ENCODE measurements around the gene TRHDE. TPM values are rescaled to one million over a fixed set of nuclear protein-coding genes. Genes with fewer than 3 reads are reported as not detected.
A peak's percentile ranks its signal among the peaks of the same experiment; 100 is the strongest.

Gene TRHDE
- total RNA-seq (2021) (17.6 and 24.5 TPM in 2 replicates), Bru-seq, nascent RNA (percentile 73 among the genes with signal in this experiment), BruChase-seq, experiment 1, labeled RNA remaining after a 2-hour chase (percentile 63 among the genes with signal in this experiment), BruChase-seq, experiment 2, labeled RNA remaining after a 6-hour chase (percentile 56 among the genes with signal in this experiment)
- long read RNA-seq, full-length matches to known transcripts: 4 of 11 reads
- long read RNA-seq, partial matches to known transcripts: 1 of 11 reads
- long read RNA-seq, other reads (novel, unspliced or antisense): 6 of 11 reads

- Histone ChIP-seq H3K4me1 (ENCODE audit: insufficient read depth, low read length, poor library complexity, severe bottlenecking) (peaks cover 32% of the 10 kb centered on the region), H3K27me3 (replicated peaks; ENCODE audit: insufficient read depth, low read depth, low read length, poor library complexity) (no peaks in the 10 kb centered on the region), H3K27ac (ENCODE audit: low read depth, low read length, poor library complexity, severe bottlenecking) (peak within 1 kb of the TSS; percentile 87), H3K9me3 (ENCODE audit: low read depth, low read length, poor library complexity, severe bottlenecking) (no peaks in the 10 kb centered on the region), H3K36me3 (ENCODE audit: insufficient read depth, low read length, poor library complexity, severe bottlenecking) (no peaks in the 10 kb centered on the region), H3K4me3 (ENCODE audit: low read depth, low read length, poor library complexity, severe bottlenecking) (peak within 1 kb of the TSS; percentile 80)
- ChIA-PET CTCF (interaction anchor here (1.1 kb wide), 1 partner anchor 255 kb away, joined by 3 read pairs; no protein-coding TSS in a partner anchor), POLR2A (ENCODE audit: low non-redundant PET) (interaction anchor here (0.6 to 0.7 kb wide), 3 partner anchors 11 to 827 kb away, joined by 3 to 9 read pairs (median 3); no protein-coding TSS in a partner anchor)
- intact Hi-C loops (cut with micrococcal nuclease; ENCODE audit: unreplicated experiment): loop anchor here (5.0 to 10.0 kb wide), 2 partner anchors 75 to 487 kb away; no protein-coding TSS in a partner anchor
- TF ChIP-seq EZH2 (IDR thresholded peaks at IDR 0.05; ENCODE audit: borderline replicate concordance, low read depth, low read length, poor library complexity, severe bottlenecking): no peak
- no peak for TF ChIP-seq CTCF (conservative IDR thresholded peaks at IDR 0.05; ENCODE audit: low read depth, low read length)
- BruUV-seq (replicated peaks): no TSS peak
- peak; percentile 84 for DNase-seq (ENCODE audit: low spot score)
These were observed at the start of gene TRHDE for GRCh38 chr12:72272091-72272661. Gene TRHDE (plus strand): TSS chr12:72272370. CDS start chr12:72272644, 274 bp downstream.

- Histone ChIP-seq H3K36me3 (ENCODE audit: insufficient read depth, low read length, poor library complexity, severe bottlenecking) (no peaks in the 10 kb centered on the region), H3K4me1 (ENCODE audit: insufficient read depth, low read length, poor library complexity, severe bottlenecking) (no peaks in the 10 kb centered on the region), H3K9me3 (ENCODE audit: low read depth, low read length, poor library complexity, severe bottlenecking) (no peaks in the 10 kb centered on the region), H3K4me3 (ENCODE audit: low read depth, low read length, poor library complexity, severe bottlenecking) (no peak overlapping the region), H3K27ac (ENCODE audit: low read depth, low read length, poor library complexity, severe bottlenecking) (no peak overlapping the region), H3K27me3 (replicated peaks; ENCODE audit: insufficient read depth, low read depth, low read length, poor library complexity) (no peaks in the 10 kb centered on the region)
- ChIA-PET CTCF (no interaction called here), POLR2A (ENCODE audit: low non-redundant PET) (no interaction called here)
- intact Hi-C loops (cut with micrococcal nuclease; ENCODE audit: unreplicated experiment): no loop called here
- no TSS peak for BruUV-seq (replicated peaks)
- TF ChIP-seq CTCF (conservative IDR thresholded peaks at IDR 0.05; ENCODE audit: low read depth, low read length) (no peak), EZH2 (IDR thresholded peaks at IDR 0.05; ENCODE audit: borderline replicate concordance, low read depth, low read length, poor library complexity, severe bottlenecking) (no peak)
- DNase-seq (ENCODE audit: low spot score): no peak
These were observed 45.7 kb upstream of the TRHDE start for GRCh38 chr12:72226510-72226909.

DNA sequence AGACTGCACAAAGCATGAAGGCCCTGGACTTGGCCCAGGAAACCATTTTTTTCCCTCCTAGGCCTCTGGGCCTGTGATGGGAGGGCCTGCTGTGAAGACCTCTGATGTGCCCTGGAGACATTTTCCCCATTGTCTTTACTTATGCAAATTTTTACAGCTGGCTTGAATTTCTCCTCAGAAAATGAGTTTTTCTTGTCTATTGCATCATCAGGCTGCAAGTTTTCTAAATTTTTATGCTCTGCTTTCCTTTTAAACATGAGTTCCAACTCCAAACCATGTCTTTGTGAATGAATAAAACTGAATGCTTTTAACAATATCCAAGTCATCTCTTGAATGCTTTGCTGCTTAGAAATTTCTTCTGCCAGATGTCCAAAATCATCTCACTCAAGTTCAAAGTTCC is 43.7 kb upstream of the TRHDE start:
- no TSS peak for BruUV-seq (replicated peaks)
- TF ChIP-seq CTCF (conservative IDR thresholded peaks at IDR 0.05; ENCODE audit: low read depth, low read length): no peak
- no peak for TF ChIP-seq EZH2 (IDR thresholded peaks at IDR 0.05; ENCODE audit: borderline replicate concordance, low read depth, low read length, poor library complexity, severe bottlenecking)
- ChIA-PET POLR2A (ENCODE audit: low non-redundant PET) (no interaction called here), CTCF (no interaction called here)
- H3K4me1 ChIP-seq (ENCODE audit: insufficient read depth, low read length, poor library complexity, severe bottlenecking): no peaks in the 10 kb centered on the region
- intact Hi-C loops (cut with micrococcal nuclease; ENCODE audit: unreplicated experiment): no loop called here
- no peaks in the 10 kb centered on the region for H3K9me3 ChIP-seq (ENCODE audit: low read depth, low read length, poor library complexity, severe bottlenecking)
- H3K27ac ChIP-seq (ENCODE audit: low read depth, low read length, poor library complexity, severe bottlenecking): no peak overlapping the region
- H3K4me3 ChIP-seq (ENCODE audit: low read depth, low read length, poor library complexity, severe bottlenecking): no peak overlapping the region
- H3K36me3 ChIP-seq (ENCODE audit: insufficient read depth, low read length, poor library complexity, severe bottlenecking): no peaks in the 10 kb centered on the region
- no peaks in the 10 kb centered on the region for H3K27me3 ChIP-seq (replicated peaks; ENCODE audit: insufficient read depth, low read depth, low read length, poor library complexity)
- no peak for DNase-seq (ENCODE audit: low spot score)
